HepG2 (cell line): ENCODE measurements around the gene HS6ST2. TPM values are rescaled to one million over a fixed set of nuclear protein-coding genes. Genes with fewer than 3 reads are reported as not detected.
"Not testable (repeated sequence)": the region's sequence is repeated elsewhere in the genome, so short reads cannot be mapped to it uniquely, and the experiment has no call there.

Experiments
- ATAC-seq: fragments of 200-7000 bp; cut with Tn5 transposase; 3 replicates; pipeline ENCODE4 v1.9.1; 2020; ENCODE audit warnings: mild to moderate bottlenecking, moderate library complexity
- BruUV-seq: library from RNA; stranded (reverse); fragments of 400-500 nt; replicated peaks from 2 replicates; lab custom pipeline; 2021; lab: Mats Ljungman, UMichigan
- CTCF ChIA-PET: fragments of 300-600 bp; formaldehyde crosslinking; extraction: SDS; loops from one replicate; lab custom pipeline; 2021; ENCODE audit warnings: low total read pairs, inconsistent platforms, low intra/inter-chr PET ratio; lab: Yijun Ruan, JAX
- POLR2A ChIA-PET: fragments of 350-600 bp; sonication (Branson Sonifier 250); formaldehyde crosslinking; loops from one replicate; lab custom pipeline; 2020; ENCODE audit warnings: antibody characterized with exemption, inconsistent platforms; lab: Yijun Ruan, JAX
- DNase-seq: peaks from one replicate; pipeline ENCODE4 v3.0.0-alpha.2; 2015; ENCODE audit warnings: low spot score
- FAIRE-seq: peaks from 3 replicates; lab custom pipeline; 2011; peaks lifted over from hg19 to GRCh38; lab: Jason Lieb, UNC
- H2AFZ ChIP-seq: one replicate; pipeline ENCODE4 v1.6.1; 2011; ENCODE audit warnings: low read length, inconsistent platforms
- H3K27ac ChIP-seq: fragments of 300-600 bp; 3 replicates; pipeline ENCODE4 v1.8.0; 2011; ENCODE audit warnings: mixed run types, mild to moderate bottlenecking, mixed read lengths, low read length, inconsistent platforms; ENCODE audit not compliant: insufficient read depth; ENCODE audit errors: extremely low read length
- H3K27me3 ChIP-seq, 2 experiments: fragments of 200-600 bp in 1 of 2; 2 replicates in 1 of 2; 3 replicates in 1 of 2; pipeline versions ENCODE4 v1.6.0 to v1.8.0; 2011; ENCODE audit warnings: low read length in 2 of 2, mild to moderate bottlenecking in 2 of 2, moderate library complexity in 2 of 2, inconsistent platforms in 1 of 2; ENCODE audit not compliant: insufficient read depth in 2 of 2, control insufficient read depth in 1 of 2
- H3K36me3 ChIP-seq, 2 experiments: fragments of 200-600 bp in 1 of 2; replicated peaks in 1 of 2; 2 replicates in 1 of 2; 3 replicates in 1 of 2; pipeline versions ENCODE4 v1.5.1 to v1.8.0; 2011; ENCODE audit warnings: low read length in 2 of 2, inconsistent platforms in 1 of 2; ENCODE audit not compliant: insufficient read depth in 2 of 2, control insufficient read depth in 1 of 2
- H3K4me1 ChIP-seq: 2 replicates; pipeline ENCODE4 v1.5.1; 2012; ENCODE audit warnings: low read length, inconsistent platforms; ENCODE audit not compliant: insufficient read depth
- H3K4me2 ChIP-seq: 2 replicates; pipeline ENCODE4 v1.6.0; 2011; ENCODE audit warnings: low read depth, low read length, inconsistent platforms
- H3K4me3 ChIP-seq, 3 experiments: fragments of 200-600 bp in 1 of 3; sonication (generic), shearing (Covaris generic) in 1 of 3; replicated peaks in 1 of 3; 2 replicates each; pipeline ENCODE4 v1.5.1; 2011 to 2016; ENCODE audit warnings: low read length in 3 of 3, inconsistent platforms in 2 of 3, low read depth in 2 of 3, mild to moderate bottlenecking in 2 of 3, control low read depth in 1 of 3, mixed read lengths in 1 of 3; ENCODE audit not compliant: insufficient read depth in 1 of 3
- H3K79me2 ChIP-seq: one replicate; pipeline ENCODE4 v1.6.1; 2011; ENCODE audit warnings: low read length, inconsistent platforms; ENCODE audit not compliant: insufficient read depth
- H3K9ac ChIP-seq: 2 replicates; pipeline ENCODE4 v1.6.0; 2011; ENCODE audit warnings: mild to moderate bottlenecking, low read depth, low read length, inconsistent platforms; ENCODE audit not compliant: insufficient read depth
- H3K9me3 ChIP-seq: 2 replicates; pipeline ENCODE4 v1.5.1; 2012; ENCODE audit warnings: mild to moderate bottlenecking, low read length
- H4K20me1 ChIP-seq: 2 replicates; pipeline ENCODE4 v1.6.0; 2011; ENCODE audit warnings: inconsistent platforms, mild to moderate bottlenecking, low read length, moderate library complexity; ENCODE audit not compliant: insufficient read depth
- GFI1 ChIP-seq: sonication (generic); formaldehyde crosslinking; IDR thresholded peaks from 2 replicates; pipeline ENCODE4 v1.5.0; 2020; ENCODE audit warnings: missing genetic modification reagents, mild to moderate bottlenecking, borderline replicate concordance
- JARID2 ChIP-seq: sonication (generic); formaldehyde crosslinking; IDR thresholded peaks from 2 replicates; pipeline ENCODE4 v1.8.1; 2023; ENCODE audit warnings: missing genetic modification reagents, inconsistent platforms; ENCODE audit not compliant: insufficient replicate concordance
- SMC3 ChIP-seq: IDR thresholded peaks from 2 replicates; pipeline ENCODE4 v1.6.1; 2011; ENCODE audit warnings: low read length, improper control_type of control experiment
- ZNF263 ChIP-seq: sonication (generic); formaldehyde crosslinking; IDR thresholded peaks from 2 replicates; pipeline ENCODE4 v1.4.0; 2020; ENCODE audit warnings: missing genetic modification reagents
- WGBS: methylation state at CpG from one replicate; pipeline ENCODE4 v1.1.6; 2017; ENCODE audit warnings: low lambda C conversion rate; 5-methylcytosine and 5-hydroxymethylcytosine counted together
- in situ Hi-C: cut with HindIII; loops from 2 replicates; pipeline ENCODE4 v1.10.0; 2017; ENCODE audit warnings: low pct_unique_long_range_greater_than_20kb; ENCODE audit not compliant: extremely low pct_ligation_motif_present
- intact Hi-C: fragments of 100-400 bp; cut with micrococcal nuclease; formaldehyde crosslinking; loops from one replicate; pipeline ENCODE4 v1.10.0; 2022; ENCODE audit not compliant: unreplicated experiment
- polyA plus RNA-seq, 8 experiments: library from polyadenylated mRNA; depleted of rRNA in 3 of 8; stranded (reverse) in 7 of 8; unstranded in 1 of 8; fragments of >200 nt; fragmentation: Illumina TruSeq in 4 of 8; extraction: Trizol in 4 of 8; gene quantifications; 2 replicates each; pipeline versions ENCODE4 v1.2.1 to v1.2.3, GENCODE V29; 2011 to 2016; ENCODE audit warnings: low read depth in 4 of 8, missing spikeins in 1 of 8, mixed read lengths in 1 of 8; ENCODE audit not compliant: insufficient read depth in 1 of 8
- total RNA-seq, 5 experiments: library from RNA; depleted of rRNA; stranded (reverse); fragments of >200 nt; fragmentation: Illumina TruSeq; extraction: Trizol; gene quantifications; 2 replicates each; pipeline ENCODE4 v1.2.3, GENCODE V29; 2016; ENCODE audit warnings: low read depth in 1 of 5

Gene HS6ST2
- total and polyA plus RNA-seq, 2 of the 13 experiments (the other 11 are each of a cell fraction or from before 2014, with no cell fraction given) = 0.05 TPM; not detected in 1

DNA sequence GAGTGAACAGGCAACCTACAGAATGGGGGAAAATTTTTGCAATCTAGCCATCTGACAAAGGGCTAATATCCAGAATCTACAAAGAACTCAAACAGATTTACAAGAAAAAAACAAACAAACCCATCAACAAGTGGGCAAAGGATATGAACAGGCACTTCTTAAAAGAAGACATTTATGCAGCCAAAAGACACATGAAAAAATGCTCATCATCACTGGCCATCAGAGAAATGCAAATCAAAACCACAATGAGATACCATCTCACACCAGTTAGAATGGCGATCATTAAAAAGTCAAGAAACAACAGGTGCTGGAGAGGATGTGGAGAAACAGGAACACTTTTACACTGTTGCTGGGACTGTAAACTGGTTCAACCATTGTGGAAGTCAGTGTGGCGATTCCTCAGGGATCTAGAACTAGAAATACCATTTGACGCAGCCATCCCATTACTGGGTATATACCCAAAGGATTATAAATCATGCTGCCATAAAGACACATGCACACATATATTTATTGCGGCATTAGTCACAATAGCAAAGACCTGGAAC, 13.3 kb downstream of the HS6ST2 start:
- in situ Hi-C loops, POLR2A ChIA-PET, H2AFZ ChIP-seq, H3K79me2 ChIP-seq, FAIRE-seq, ATAC-seq, H3K4me2 ChIP-seq, CTCF ChIA-PET, H3K36me3 ChIP-seq, H4K20me1 ChIP-seq, H3K9me3 ChIP-seq, H3K9ac ChIP-seq, BruUV-seq, H3K27me3 ChIP-seq, H3K4me1 ChIP-seq, DNase-seq, H3K4me3 ChIP-seq, H3K27ac ChIP-seq, intact Hi-C loops: not testable (repeated sequence)
- 60% methylated on average over 3 of the region's 4 CpGs for WGBS

DNA sequence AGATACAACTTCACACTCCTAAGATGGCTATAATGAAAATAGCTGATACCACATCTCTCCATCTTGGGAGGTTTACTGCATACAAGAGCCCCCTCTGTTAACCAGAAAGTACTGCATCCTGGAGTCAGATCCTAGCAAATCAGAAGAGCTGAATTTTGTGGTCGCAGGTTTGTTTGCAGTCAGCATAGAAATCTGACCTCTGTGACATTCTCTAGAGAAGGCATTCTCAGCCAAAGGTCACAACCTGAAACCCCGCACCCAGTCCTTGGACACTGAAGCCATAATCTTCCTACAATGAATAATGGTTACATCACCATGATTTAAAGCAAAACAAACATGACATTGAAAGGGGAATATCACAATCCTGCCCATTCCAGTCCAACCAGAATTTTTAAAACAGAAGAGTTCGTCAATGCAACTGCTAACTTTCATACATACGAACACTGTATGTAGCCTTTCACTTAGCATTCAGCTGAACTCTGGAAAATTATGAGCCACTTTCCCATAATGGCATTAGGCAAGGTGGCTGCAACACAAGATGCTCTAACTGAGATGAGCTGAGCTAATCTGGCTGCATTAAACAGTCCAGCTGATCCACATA, 17.6 kb downstream of the HS6ST2 start:
- WGBS = no CpG with 5 or more reads among the region's 4 CpGs
- no peaks in the 10 kb centered on the region for H3K4me1 ChIP-seq
- TF ChIP-seq SMC3 (no peak), JARID2 (CRISPR knock-in tag) (no peak), GFI1 (peak; percentile 74), ZNF263 (CRISPR knock-in tag) (no peak)
- no peaks in the 10 kb centered on the region for H3K79me2 ChIP-seq
- no peak overlapping the region for H3K4me2 ChIP-seq
- BruUV-seq = no TSS peak
- H3K9ac ChIP-seq = no peak overlapping the region
- FAIRE-seq = peak; percentile 87
- ATAC-seq = peak; percentile 71
- H3K27me3 ChIP-seq = no peaks in the 10 kb centered on the region
- H3K9me3 ChIP-seq = no peaks in the 10 kb centered on the region
- H3K36me3 ChIP-seq = no peaks in the 10 kb centered on the region
- no peak overlapping the region for H3K4me3 ChIP-seq
- H2AFZ ChIP-seq = no peak overlapping the region
- peak; percentile 31 for DNase-seq
- H4K20me1 ChIP-seq = no peaks in the 10 kb centered on the region
- H3K27ac ChIP-seq = no peak overlapping the region
- intact Hi-C loops = no loop called here
- in situ Hi-C loops = no loop called here
- ChIA-PET CTCF (no interaction called here), POLR2A (no interaction called here)
